ENCODE data around the gene CEP76.
"Not testable (repeated sequence)": the region's sequence is repeated elsewhere in the genome, so short reads cannot be mapped to it uniquely, and the experiment has no call there.

The CEP76 gene

GRCh38 chr18:12639990-12640880, 62.3 kb downstream of the CEP76 start:
- no peak for DNase-seq

- no peak for DNase-seq
These were observed 63.8 kb downstream of the CEP76 start for GRCh38 chr18:12638644-12639124.

GRCh38 chr18:12637901-12638643, 64.5 kb downstream of the CEP76 start:
- DNase-seq, result no peak

GRCh38 chr18:12637393-12637792, 65.1 kb downstream of the CEP76 start:
- no peak for DNase-seq

- DNase-seq, result no peak
These were observed 70.6 kb downstream of the CEP76 start for GRCh38 chr18:12631831-12632477.

GRCh38 chr18:12630136-12630535, 72.4 kb downstream of the CEP76 start:
- no peak for DNase-seq

- no peak for DNase-seq
These were observed 73.5 kb downstream of the CEP76 start for GRCh38 chr18:12628706-12629702.

GRCh38 chr18:12627199-12627598, 75.3 kb downstream of the CEP76 start:
- DNase-seq, result not testable (repeated sequence)

- no peak for DNase-seq
These were observed 77.3 kb downstream of the CEP76 start for GRCh38 chr18:12625241-12625640.

All from midbrain (tissue), 1 donor.